HCT116 (cell line): ENCODE results near the gene SHOC2. TPM values are rescaled to one million over a fixed set of nuclear protein-coding genes. Genes with fewer than 3 reads are reported as not detected.
A peak's percentile ranks its signal among the peaks of the same experiment; 100 is the strongest.

Experiments used
- ATAC-seq: fragments of 200-7000 bp; cut with Tn5 transposase; 2 replicates; pipeline ENCODE4 v1.9.1; 2020; ENCODE audit warnings: mild to moderate bottlenecking, moderate library complexity
- BruUV-seq: library from RNA; stranded (reverse); fragments of 400-500 nt; replicated peaks from 2 replicates; lab custom pipeline; 2021; lab: Mats Ljungman, UMichigan
- CTCF ChIA-PET: fragments of 300-600 bp; sonication (Branson Sonifier 250); formaldehyde crosslinking; loops from one replicate; lab custom pipeline; 2021; ENCODE audit warnings: antibody characterized with exemption; lab: Charles Lee
- POLR2A ChIA-PET: fragments of 300-600, 350-600 bp; sonication (Branson Sonifier 250); formaldehyde crosslinking; loops from one replicate; lab custom pipeline; 2021; ENCODE audit warnings: antibody characterized with exemption; lab: Charles Lee
- RAD21 ChIA-PET, 2 experiments: fragments of 300-600 bp; sonication (Branson Sonifier 250); formaldehyde crosslinking; loops; one replicate each; lab custom pipeline; 2023; ENCODE audit warnings: low total read pairs in 2 of 2; ENCODE audit not compliant: uncharacterized antibody in 2 of 2, unreplicated experiment in 2 of 2, low non-redundant PET in 1 of 2; lab: Charles Lee
- DNase-seq: peaks from one replicate; pipeline ENCODE4 v3.0.0-alpha.2; 2010; ENCODE audit warnings: low read depth, low spot score
- H2AFZ ChIP-seq: fragments of 200-600 bp; shearing (Covaris generic), sonication (generic); 2 replicates; pipeline ENCODE4 v1.6.1; 2017; ENCODE audit warnings: low read depth, mixed run types, mixed read lengths, antibody characterized with exemption, low read length; ENCODE audit not compliant: poor library complexity, severe bottlenecking
- H3K27ac ChIP-seq: 2 replicates; pipeline ENCODE4 v1.5.1; 2012; ENCODE audit warnings: low read depth, low read length
- H3K27me3 ChIP-seq: fragments of 200-600 bp; sonication (generic); 2 replicates; pipeline ENCODE4 v1.6.1; 2016; ENCODE audit warnings: mixed run types, low read length, mixed read lengths; ENCODE audit not compliant: insufficient read depth
- H3K36me3 ChIP-seq, 2 experiments: fragments of 200-500 bp in 1 of 2; fragments of 200-600 bp in 1 of 2; sonication (Bioruptor generic) in 1 of 2; sonication (generic) in 1 of 2; 2 replicates each; pipeline versions ENCODE4 v1.5.1 to v1.6.1; 2014 to 2016; ENCODE audit warnings: low read length in 2 of 2, inconsistent platforms in 1 of 2, mixed read lengths in 1 of 2, mixed run types in 1 of 2; ENCODE audit not compliant: insufficient read depth in 2 of 2, control insufficient read depth in 1 of 2
- H3K4me1 ChIP-seq, 2 experiments: fragments of 200-600 bp in 1 of 2; sonication (generic) in 1 of 2; 2 replicates each; pipeline versions ENCODE4 v1.5.1 to v1.6.1; 2012 to 2017; ENCODE audit warnings: low read length in 2 of 2, inconsistent platforms in 1 of 2, mild to moderate bottlenecking in 1 of 2, mixed read lengths in 1 of 2, mixed run types in 1 of 2, moderate library complexity in 1 of 2; ENCODE audit not compliant: insufficient read depth in 2 of 2, control insufficient read depth in 1 of 2
- H3K4me2 ChIP-seq: fragments of 200-600 bp; sonication (generic); 2 replicates; pipeline ENCODE4 v1.6.1; 2017; ENCODE audit warnings: mixed run types, low read length, mixed read lengths
- H3K4me3 ChIP-seq, 2 experiments: fragments of 200-600 bp in 1 of 2; sonication (generic) in 1 of 2; replicated peaks in 1 of 2; 2 replicates each; pipeline ENCODE4 v1.5.1; 2011 to 2016; ENCODE audit warnings: low read length in 2 of 2, control low read depth in 1 of 2, low read depth in 1 of 2, mild to moderate bottlenecking in 1 of 2, mixed read lengths in 1 of 2, mixed run types in 1 of 2
- H3K79me2 ChIP-seq: fragments of 200-600 bp; sonication (generic); 2 replicates; pipeline ENCODE4 v1.6.1; 2017; ENCODE audit warnings: mild to moderate bottlenecking, mixed run types, low read length, moderate library complexity, mixed read lengths; ENCODE audit not compliant: insufficient read depth
- H3K9ac ChIP-seq: fragments of 200-600 bp; sonication (generic); 2 replicates; pipeline ENCODE4 v1.6.1; 2016; ENCODE audit warnings: low read length, mixed read lengths
- H3K9me2 ChIP-seq: fragments of 200-600 bp; sonication (generic), shearing (Covaris generic); 2 replicates; pipeline ENCODE4 v1.6.1; 2017; ENCODE audit warnings: mixed run types, mild to moderate bottlenecking, moderate library complexity; ENCODE audit not compliant: insufficient read depth
- H3K9me3 ChIP-seq, 2 experiments: fragments of 200-500 bp in 1 of 2; fragments of 200-600 bp in 1 of 2; sonication (Bioruptor generic) in 1 of 2; sonication (generic) in 1 of 2; 2 replicates each; pipeline ENCODE4 v1.6.1; 2014 to 2017; ENCODE audit warnings: low read length in 2 of 2, mixed read lengths in 2 of 2, inconsistent platforms in 1 of 2, low read depth in 1 of 2, mild to moderate bottlenecking in 1 of 2, mixed run types in 1 of 2, moderate library complexity in 1 of 2; ENCODE audit not compliant: control insufficient read depth in 1 of 2, insufficient read depth in 1 of 2
- H4K20me1 ChIP-seq: fragments of 200-600 bp; sonication (generic), shearing (Covaris generic); 2 replicates; pipeline ENCODE4 v1.6.1; 2017; ENCODE audit warnings: mixed run types, mild to moderate bottlenecking, moderate library complexity; ENCODE audit not compliant: insufficient read depth
- EGR1 ChIP-seq: IDR thresholded peaks from 2 replicates; pipeline ENCODE4 v1.6.1; 2012; ENCODE audit warnings: low read depth
- FOSL1 ChIP-seq: IDR thresholded peaks from 2 replicates; pipeline ENCODE4 v1.6.1; 2012; ENCODE audit warnings: low read depth
- MAX ChIP-seq: IDR thresholded peaks from 2 replicates; pipeline ENCODE4 v1.6.1; 2012
- POLR2A ChIP-seq: IDR thresholded peaks from 2 replicates; pipeline ENCODE4 v1.7.0; 2011; ENCODE audit warnings: borderline replicate concordance; ENCODE audit not compliant: insufficient read depth, insufficient read length; ENCODE audit errors: extremely low read depth
- POLR2AphosphoS5 ChIP-seq: IDR thresholded peaks from 2 replicates; pipeline ENCODE4 v1.6.1; 2011; ENCODE audit warnings: mild to moderate bottlenecking, low read depth, low read length, moderate library complexity
- SP1 ChIP-seq: IDR thresholded peaks from 2 replicates; pipeline ENCODE4 v1.6.1; 2012; ENCODE audit warnings: low read depth
- TCF7L2 ChIP-seq: IDR thresholded peaks from 2 replicates; pipeline ENCODE4 v1.7.0; 2011; ENCODE audit warnings: borderline replicate concordance, inconsistent platforms; ENCODE audit not compliant: insufficient read depth, insufficient read length; ENCODE audit errors: extremely low read depth
- ZBTB33 ChIP-seq: IDR thresholded peaks from 2 replicates; pipeline ENCODE4 v1.6.1; 2011; ENCODE audit warnings: mild to moderate bottlenecking, low read length, moderate library complexity; ENCODE audit not compliant: insufficient replicate concordance; ENCODE audit errors: extremely low read depth
- intact Hi-C: fragments of 100-400 bp; cut with micrococcal nuclease; formaldehyde crosslinking; loops from 2 replicates; pipeline ENCODE4 v1.10.0; 2022
- total RNA-seq: library from RNA; stranded (reverse); gene quantifications from one replicate; pipeline ENCODE4 v1.2.1, GENCODE V29; 2021; ENCODE audit not compliant: unreplicated experiment

SHOC2 gene
- total RNA-seq, 1 experiment from 2014 or later = 39.5 TPM

- Histone ChIP-seq H2AFZ (peak within 1 kb of the TSS; percentile 33), H3K27ac (peak within 1 kb of the TSS; percentile 60), H3K36me3 (0 out of 4 replicates have a peak, but pooled peaks cover 0 to 2% of the 10 kb centered on the region in 2 experiments), H3K9ac (peak within 1 kb of the TSS; percentile 68), H3K9me3 (no peaks in the 10 kb centered on the region), H3K27me3 (no peaks in the 10 kb centered on the region), H3K9me2 (no peaks in the 10 kb centered on the region), H3K4me1 (peaks cover 14 to 20% of the 10 kb centered on the region in 2 experiments; a peak in 3 of 4 replicates), H3K4me2 (peak within 1 kb of the TSS; percentile 88), H3K4me3 (peak within 1 kb of the TSS; percentile 65 to 67), H4K20me1 (no peaks in the 10 kb centered on the region), H3K79me2 (no peaks in the 10 kb centered on the region)
- ChIA-PET POLR2A (interaction anchor here (0.7 to 1.3 kb wide), 8 partner anchors 9 to 97 kb away, joined by 3 to 8 read pairs (median 4); partner anchors contain the start of genes BBIP1 and SHOC2), RAD21 (interaction anchor here in 1 of 2 experiments (0.7 kb wide), 1 partner anchor 113 kb away, joined by 5 read pairs; no protein-coding TSS in a partner anchor), CTCF (interaction anchor here (0.7 to 1.3 kb wide), 3 partner anchors 9 to 22 kb away, joined by 3 to 5 read pairs (median 4); no protein-coding TSS in a partner anchor)
- DNase-seq (peak; percentile 95), ATAC-seq (peak; percentile 93)
- intact Hi-C loops = loop anchor here (1.0 kb wide), 1 partner anchor 125 kb away; no protein-coding TSS in a partner anchor
- BruUV-seq = TSS peak; percentile 98
- TF ChIP-seq TCF7L2 = peak; percentile 7
- TF ChIP-seq POLR2AphosphoS5 = peak; percentile 83
- peak; percentile 52 for TF ChIP-seq POLR2A
- TF ChIP-seq ZBTB33 = no peak
- peak; percentile 89 for TF ChIP-seq EGR1
- TF ChIP-seq MAX = peak; percentile 87
- no peak for TF ChIP-seq FOSL1
- 0 out of 2 replicates have a peak, but pooled peaks have one; percentile 66 for TF ChIP-seq SP1
Measured at GRCh38 chr10:110871298-110872084, 47.9 kb upstream of the SHOC2 start, which contains the start of gene PDCD4. TSS of gene PDCD4 (plus strand) at chr10:110871928. CDS start at chr10:110876028, 4,100 bp downstream.
